NK-92 (cell line): Measurements from ENCODE around the gene WNT11.

Source experiments
- DNase-seq: peaks from one replicate; lab custom pipeline; 2025; ENCODE audit not compliant: unreplicated experiment; lab: John Stamatoyannopoulos, UW

Gene WNT11

DNA sequence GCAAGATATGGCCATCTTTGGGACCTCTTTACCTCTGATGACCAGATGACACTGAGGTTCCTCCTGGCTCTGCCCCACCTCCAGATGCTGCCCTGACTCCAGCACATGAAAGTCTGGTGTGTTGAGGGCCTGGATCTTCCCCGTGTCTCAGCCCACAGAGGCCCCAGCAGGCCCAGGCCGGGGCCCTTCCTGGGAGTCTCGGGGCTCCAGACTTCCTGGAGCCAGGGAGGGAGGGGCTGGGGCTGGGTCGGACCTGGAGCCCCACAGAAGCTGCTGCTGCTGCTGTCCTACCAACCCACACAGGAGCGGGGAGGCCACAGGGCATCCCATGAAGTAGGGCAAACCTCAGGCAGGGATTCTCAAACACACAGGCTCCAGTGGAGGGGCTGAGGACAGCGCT, 32.2 kb upstream of the WNT11 start:
- no peak for DNase-seq

DNA sequence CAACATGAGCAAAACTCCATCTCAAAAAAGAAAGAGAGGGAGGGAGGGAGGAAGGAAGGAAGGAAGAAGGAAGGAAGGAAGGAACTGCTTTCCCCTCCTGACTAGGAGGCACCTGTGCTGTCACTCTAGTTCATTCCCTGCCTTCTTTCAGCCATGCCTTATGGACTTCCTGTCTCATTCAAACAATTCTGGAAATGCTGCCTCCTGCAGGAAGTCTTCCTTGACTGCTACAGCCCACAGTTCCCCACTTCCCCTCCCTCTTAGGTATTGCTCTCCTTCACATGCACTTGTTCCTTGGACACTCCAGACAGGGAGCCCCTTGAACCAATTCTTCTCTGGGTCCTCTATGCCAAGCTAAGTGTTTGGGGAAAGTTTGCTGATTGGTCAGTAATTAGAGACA, 31.6 kb upstream of the WNT11 start:
- no peak for DNase-seq

DNA sequence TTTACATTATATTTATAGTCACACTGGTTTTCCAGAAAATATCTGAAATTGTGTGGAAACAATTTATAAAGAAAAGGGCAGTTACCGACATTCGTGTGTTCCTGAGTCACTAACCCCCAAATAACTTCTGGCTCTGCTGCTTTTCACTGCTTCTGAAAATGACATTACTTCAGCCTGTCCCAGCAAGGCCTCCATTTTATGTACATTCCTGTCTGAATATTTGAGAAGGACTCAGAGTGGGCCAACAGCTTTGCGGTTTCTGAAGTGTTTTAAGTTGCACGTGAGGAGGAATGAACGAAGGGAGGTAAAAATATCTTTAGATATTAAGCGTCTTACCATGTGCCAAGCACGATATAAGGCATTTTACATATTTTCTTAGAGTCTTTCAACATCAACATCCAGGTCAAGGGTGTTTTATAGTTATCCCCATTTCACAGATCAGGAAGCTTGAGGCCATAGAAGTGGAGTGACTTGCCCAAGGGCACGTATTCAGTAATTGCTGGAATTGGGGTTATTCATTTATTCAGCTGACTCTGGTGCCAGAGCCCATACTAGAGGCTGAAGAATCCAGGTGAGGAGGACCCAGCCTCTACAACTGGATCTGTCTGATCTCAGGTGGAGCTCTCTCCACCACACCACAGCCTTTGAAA, 30.8 kb upstream of the WNT11 start:
- DNase-seq = no peak

GRCh38 chr11:76236092-76236999, 30.0 kb upstream of the WNT11 start:
- no peak for DNase-seq

DNA sequence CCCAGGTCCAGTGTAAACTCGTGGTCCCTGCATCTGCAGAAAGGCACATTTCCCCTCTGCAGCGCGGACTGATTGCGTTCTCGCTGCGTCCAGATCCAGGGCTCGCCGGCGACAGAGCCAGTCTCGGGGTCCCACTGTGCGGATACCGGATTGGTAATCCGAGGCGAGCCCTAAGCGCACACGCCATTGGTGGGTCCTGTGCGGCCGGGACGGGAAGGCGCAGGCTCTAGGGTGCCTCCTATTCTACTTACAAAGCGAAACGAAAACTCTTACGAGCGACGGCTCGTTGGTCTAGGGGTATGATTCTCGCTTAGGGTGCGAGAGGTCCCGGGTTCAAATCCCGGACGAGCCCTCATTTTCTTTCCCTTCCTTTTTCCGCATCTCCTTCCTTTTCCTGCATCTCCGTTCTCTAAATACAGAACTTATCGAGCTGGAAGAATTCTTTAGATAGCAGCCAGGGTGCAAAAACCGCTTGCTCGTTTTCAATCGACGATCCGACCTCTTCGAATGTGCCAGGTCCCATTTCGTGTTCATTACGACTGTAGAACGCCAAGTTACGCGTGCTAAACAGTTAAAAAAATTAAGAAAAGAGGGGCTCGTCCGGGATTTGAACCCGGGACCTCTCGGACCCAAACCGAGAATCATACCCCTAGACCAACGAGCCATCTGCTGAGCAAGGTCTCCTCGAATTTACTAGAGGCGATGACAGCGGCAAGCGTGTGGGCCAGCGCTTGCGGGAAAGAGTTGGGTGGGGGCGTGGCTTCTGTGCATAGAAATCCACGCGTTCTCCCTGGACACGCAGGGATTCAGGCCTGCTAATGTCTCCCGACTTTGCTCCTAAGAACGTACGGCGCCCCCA, 29.2 kb upstream of the WNT11 start:
- peak; percentile 38 for DNase-seq

DNA sequence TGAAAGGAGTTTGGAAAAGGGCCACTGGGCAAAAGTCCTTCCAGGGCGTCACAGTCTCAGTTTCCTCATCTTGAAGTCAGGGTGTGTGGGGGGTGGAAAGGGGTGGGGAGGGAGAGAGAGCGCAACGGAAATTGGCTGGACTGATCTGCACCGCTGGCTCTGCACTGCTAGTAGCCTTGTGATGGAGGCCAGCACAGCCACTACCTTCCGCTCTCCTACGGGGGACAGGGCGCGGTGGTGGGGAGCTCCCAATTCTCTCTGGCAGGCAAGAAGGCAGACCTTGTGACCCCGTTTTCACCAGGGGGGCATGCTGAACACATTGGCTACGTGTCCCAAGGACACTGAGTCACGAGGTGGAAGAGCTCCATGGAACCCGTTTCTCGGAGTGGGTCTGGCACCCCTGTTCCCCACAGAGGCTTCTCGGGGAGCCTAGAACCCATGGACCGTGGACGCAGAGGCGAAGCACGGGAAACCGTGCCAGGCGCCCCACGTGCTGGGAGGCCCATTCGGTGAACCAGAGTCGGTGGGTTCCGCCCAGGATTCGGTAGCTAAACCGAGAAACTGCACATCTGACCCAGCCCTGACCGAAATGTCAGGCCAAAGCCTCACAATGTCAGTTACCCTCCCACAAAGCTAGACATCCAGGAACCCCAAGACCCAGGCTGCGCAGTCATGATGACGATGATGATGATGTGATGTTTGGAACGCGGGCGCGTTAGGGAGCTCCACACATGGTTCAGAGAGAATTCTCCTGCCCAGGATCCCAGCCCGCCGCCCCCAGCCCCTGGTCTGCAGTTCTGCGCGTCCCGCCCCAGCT, 28.3 kb upstream of the WNT11 start:
- DNase-seq = no peak

- no peak for DNase-seq
Observed at GRCh38 chr11:76234021-76234415, 27.7 kb upstream of the WNT11 start.

- DNase-seq = no peak
Observed at GRCh38 chr11:76233196-76233921, 27.1 kb upstream of the WNT11 start.

GRCh38 chr11:76232026-76232665, 25.8 kb upstream of the WNT11 start:
- DNase-seq = no peak

- DNase-seq = no peak
Observed at GRCh38 chr11:76231121-76231738, 24.9 kb upstream of the WNT11 start.

DNA sequence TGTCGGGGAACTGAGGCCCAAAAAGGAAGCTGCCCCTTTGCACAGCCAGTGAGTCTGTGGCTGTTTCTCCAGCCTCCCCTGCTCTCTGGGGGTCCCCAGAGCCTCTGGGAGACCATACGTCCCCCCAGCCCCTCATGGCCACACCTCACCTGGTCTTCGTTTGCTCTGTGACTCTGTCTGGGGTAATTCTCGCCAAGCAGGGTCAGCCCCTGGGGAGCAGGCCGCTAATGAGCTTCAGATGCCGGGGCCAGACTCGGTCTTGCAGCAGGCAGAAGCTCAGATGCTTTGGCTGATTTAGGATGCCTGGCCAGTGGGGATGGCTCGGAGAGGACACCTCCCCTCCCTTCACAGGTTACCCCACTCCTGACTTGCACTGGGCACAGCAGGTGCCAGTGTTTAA, 24.1 kb upstream of the WNT11 start:
- DNase-seq = no peak

DNA sequence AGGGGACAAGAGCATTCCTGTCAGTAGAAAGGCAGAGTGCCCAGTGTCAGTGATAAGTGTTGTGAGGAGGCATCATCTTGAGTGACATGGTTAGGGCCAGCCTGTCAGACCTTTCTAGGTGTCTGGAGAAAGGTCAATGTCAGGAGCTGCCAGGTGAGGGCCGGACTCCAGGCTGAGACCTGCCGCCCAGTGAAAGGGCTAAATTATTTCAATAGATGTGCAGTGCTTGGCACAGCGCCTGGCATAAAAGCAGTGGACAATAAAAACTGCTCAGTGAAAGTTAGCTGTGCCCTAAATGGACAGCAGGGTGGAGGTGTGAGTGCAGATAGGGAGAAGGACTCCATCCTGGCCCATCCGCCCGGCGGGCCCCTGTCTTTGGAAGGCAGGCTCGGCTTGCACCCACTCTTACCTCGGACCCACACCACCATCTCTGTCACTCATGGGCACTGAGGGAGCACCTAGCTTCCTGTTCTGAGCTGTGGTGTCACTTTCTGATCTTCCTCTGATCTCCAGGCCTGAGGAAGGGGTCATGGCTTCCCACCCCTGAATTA, 23.5 kb upstream of the WNT11 start:
- no peak for DNase-seq

DNA sequence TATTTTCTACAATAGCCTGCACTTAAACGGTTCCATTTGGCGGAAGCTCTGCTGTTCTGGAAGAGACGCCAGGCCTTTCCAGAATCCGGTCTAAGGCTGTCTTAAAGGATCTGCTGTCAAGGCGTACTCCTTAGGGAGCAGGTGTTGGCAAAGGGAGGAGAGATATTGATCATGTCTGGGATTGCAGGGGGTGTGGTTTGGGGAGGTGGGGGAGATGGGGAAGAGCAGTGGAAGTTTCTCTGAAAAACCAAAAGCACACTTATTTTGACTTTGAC, 22.5 kb upstream of the WNT11 start:
- DNase-seq = no peak

DNA sequence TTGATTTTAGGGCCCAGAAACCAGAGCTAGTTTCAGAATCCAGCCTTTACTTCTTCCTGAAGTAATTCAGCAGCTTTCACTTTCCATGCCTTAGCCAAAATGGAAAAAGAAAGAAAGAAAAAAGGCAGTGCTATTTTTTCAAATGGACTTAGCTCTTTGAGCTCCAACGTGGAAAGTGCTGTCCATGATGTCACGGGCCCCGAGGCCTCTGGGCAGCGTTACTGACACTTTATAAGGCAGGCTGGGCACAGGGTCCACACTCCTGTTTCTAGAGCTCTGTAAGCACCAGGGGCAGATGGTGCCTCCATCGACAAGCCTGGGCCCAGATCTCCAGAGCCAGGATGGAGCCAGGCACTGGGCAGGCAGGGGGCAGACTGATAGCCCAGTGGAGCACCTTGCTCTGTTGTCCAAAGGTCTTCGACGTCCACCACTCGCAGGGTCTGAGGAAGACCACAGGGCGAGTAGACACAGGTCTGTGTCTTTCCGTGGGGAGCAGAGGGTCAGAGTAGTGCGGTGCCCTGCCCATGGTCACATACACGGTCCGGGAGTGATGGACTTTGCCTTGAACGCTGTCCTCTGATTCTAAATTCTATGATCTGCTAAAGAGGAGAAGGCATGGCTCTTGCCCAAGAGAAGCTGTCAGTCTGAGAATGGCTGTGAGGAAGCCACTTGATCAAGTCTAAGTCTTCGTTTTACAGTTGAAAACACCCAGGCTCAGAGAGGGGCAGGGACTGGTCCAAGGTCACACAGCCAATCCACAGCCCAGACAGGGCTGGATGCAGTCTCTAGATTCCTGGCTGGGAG, 22.0 kb upstream of the WNT11 start:
- no peak for DNase-seq

GRCh38 chr11:76226626-76227025, 20.3 kb upstream of the WNT11 start:
- no peak for DNase-seq

- no peak for DNase-seq
Observed at GRCh38 chr11:76225122-76225611, 18.9 kb upstream of the WNT11 start.

- DNase-seq = no peak
Observed at GRCh38 chr11:76224461-76225121, 18.3 kb upstream of the WNT11 start.

- no peak for DNase-seq
Observed at GRCh38 chr11:76221365-76221764, 15.1 kb upstream of the WNT11 start.
